ENCODE data around the gene LRRC8B. TPM values are rescaled to one million over a fixed set of nuclear protein-coding genes. Genes with fewer than 3 reads are reported as not detected.
A peak's percentile ranks its signal among the peaks of the same experiment; 100 is the strongest.

LRRC8B gene
- total and polyA plus RNA-seq, 9 of the 15 experiments (the other 6 are each of a cell fraction or from before 2014, with no cell fraction given), result 4.3 to 43.7 (median 14.4) TPM

- TF ChIP-seq FOXP4 (CRISPR knock-in tag; IDR thresholded peaks at IDR 0.05; ENCODE audit: borderline replicate concordance) (peak; percentile 90; the same call in 1 of the 2 replicates), HLTF (IDR thresholded peaks at IDR 0.05) (peak; percentile 71; the same call in 1 of the 2 replicates), ZKSCAN1 (IDR thresholded peaks at IDR 0.05; ENCODE audit: low read depth, low read length) (no peak), HMG20A (CRISPR knock-in tag; conservative IDR thresholded peaks at IDR 0.05) (no peak), CBFA2T3 (IDR thresholded peaks at IDR 0.05) (no peak), BACH1 (tag; IDR thresholded peaks at IDR 0.05) (no peak), MGA (IDR thresholded peaks at IDR 0.05) (no peak; the same call in 1 of the 2 replicates), MYC (IDR thresholded peaks at IDR 0.05; ENCODE audit: low read depth, low read length) (peak; percentile 62; the same call in 1 of the 2 replicates), MYC (CRISPR knock-in tag; IDR thresholded peaks at IDR 0.05; ENCODE audit: borderline replicate concordance, low read depth) (peak; percentile 99; the same call in 1 of the 2 replicates), FOXO4 (CRISPR knock-in tag; IDR thresholded peaks at IDR 0.05) (0 out of 2 replicates have a peak, but pooled peaks have one; percentile 16), CREB1 (IDR thresholded peaks at IDR 0.05) (peak; percentile 86), CREB1 (CRISPR knock-in tag; IDR thresholded peaks at IDR 0.05) (no peak; the same call in none of the 2 replicates)
These were observed at the start of gene LRRC8B (continued) for GRCh38 chr1:89524369-89525168.
